BE2C (cell line): ENCODE data around the gene GP1BB.
A peak's percentile ranks its signal among the peaks of the same experiment; 100 is the strongest.

Experiments used
- DNase-seq: peaks from one replicate; pipeline ENCODE4 v3.0.0-alpha.2; 2020
- H3K27me3 ChIP-seq: fragments of 250-450 bp; sonication (Bioruptor Pico); 2 replicates; pipeline ENCODE4 v1.5.1; 2020; ENCODE audit warnings: mild to moderate bottlenecking
- H3K36me3 ChIP-seq: fragments of 250-450 bp; sonication (Bioruptor Pico); 2 replicates; pipeline ENCODE4 v1.5.1; 2020; ENCODE audit warnings: mild to moderate bottlenecking
- H3K4me1 ChIP-seq: fragments of 250-450 bp; sonication (Bioruptor Pico); 2 replicates; pipeline ENCODE4 v1.5.1; 2020
- H3K4me3 ChIP-seq: 2 replicates; pipeline ENCODE4 v1.5.1; 2011; ENCODE audit warnings: low read depth, low read length
- H3K9me3 ChIP-seq: fragments of 250-450 bp; sonication (Bioruptor Pico); 2 replicates; pipeline ENCODE4 v1.5.1; 2020
- TF ChIP-seq, protein P1 (sequence below): IDR thresholded peaks from 2 replicates; pipeline ENCODE4 v1.5.1; 2012; ENCODE audit warnings: mild to moderate bottlenecking, low read depth, low read length

Gene GP1BB

DNA sequence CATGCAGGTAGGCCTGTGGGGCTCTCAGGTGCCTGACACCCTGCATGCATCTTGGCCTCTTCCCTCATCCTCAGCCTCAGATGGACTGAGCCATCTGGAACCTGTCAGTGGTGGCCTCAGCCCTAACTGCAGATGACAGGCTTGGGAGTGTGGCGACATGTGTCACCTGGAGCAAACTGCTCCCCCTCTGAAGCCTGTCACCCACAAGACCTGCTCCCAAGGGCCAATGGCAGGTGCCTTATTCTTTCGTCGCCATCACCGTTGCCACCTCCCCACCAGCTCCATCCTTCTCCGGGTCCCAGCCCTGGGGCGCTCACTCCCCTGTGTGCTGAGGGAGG lies 12.6 kb upstream of the GP1BB start:
- TF ChIP-seq, protein P1, sequence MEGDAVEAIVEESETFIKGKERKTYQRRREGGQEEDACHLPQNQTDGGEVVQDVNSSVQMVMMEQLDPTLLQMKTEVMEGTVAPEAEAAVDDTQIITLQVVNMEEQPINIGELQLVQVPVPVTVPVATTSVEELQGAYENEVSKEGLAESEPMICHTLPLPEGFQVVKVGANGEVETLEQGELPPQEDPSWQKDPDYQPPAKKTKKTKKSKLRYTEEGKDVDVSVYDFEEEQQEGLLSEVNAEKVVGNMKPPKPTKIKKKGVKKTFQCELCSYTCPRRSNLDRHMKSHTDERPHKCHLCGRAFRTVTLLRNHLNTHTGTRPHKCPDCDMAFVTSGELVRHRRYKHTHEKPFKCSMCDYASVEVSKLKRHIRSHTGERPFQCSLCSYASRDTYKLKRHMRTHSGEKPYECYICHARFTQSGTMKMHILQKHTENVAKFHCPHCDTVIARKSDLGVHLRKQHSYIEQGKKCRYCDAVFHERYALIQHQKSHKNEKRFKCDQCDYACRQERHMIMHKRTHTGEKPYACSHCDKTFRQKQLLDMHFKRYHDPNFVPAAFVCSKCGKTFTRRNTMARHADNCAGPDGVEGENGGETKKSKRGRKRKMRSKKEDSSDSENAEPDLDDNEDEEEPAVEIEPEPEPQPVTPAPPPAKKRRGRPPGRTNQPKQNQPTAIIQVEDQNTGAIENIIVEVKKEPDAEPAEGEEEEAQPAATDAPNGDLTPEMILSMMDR = no peak
- peaks cover 13% of the 10 kb centered on the region for H3K4me1 ChIP-seq
- no peaks in the 10 kb centered on the region for H3K9me3 ChIP-seq
- DNase-seq = peak; percentile 10
- H3K4me3 ChIP-seq = no peak overlapping the region
- H3K27me3 ChIP-seq = no peaks in the 10 kb centered on the region
- no peaks in the 10 kb centered on the region for H3K36me3 ChIP-seq

DNA sequence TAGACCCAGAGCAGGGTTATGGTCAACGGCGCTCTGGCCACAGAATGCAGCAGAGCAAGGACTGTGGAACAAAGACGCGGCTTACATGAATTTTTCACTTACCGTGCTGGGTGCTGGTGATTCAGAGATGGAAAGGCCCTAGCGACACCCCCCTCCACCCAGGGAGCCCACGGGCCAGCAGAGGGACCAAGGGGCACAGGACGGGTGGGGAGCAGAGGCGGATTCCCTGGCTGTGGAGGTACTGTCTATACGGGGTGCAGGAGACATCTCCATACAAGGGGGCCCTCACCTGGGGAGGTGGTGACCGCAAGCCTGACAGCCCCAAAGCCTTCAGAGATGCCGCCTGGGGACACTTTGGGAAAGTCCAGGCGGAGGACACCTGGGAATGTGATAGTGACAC lies 10.1 kb upstream of the GP1BB start:
- Histone ChIP-seq H3K27me3 (no peaks in the 10 kb centered on the region), H3K36me3 (no peaks in the 10 kb centered on the region), H3K9me3 (no peaks in the 10 kb centered on the region), H3K4me1 (peaks cover 13% of the 10 kb centered on the region), H3K4me3 (no peak overlapping the region)
- DNase-seq = no peak
- TF ChIP-seq, protein P1 = no peak

DNA sequence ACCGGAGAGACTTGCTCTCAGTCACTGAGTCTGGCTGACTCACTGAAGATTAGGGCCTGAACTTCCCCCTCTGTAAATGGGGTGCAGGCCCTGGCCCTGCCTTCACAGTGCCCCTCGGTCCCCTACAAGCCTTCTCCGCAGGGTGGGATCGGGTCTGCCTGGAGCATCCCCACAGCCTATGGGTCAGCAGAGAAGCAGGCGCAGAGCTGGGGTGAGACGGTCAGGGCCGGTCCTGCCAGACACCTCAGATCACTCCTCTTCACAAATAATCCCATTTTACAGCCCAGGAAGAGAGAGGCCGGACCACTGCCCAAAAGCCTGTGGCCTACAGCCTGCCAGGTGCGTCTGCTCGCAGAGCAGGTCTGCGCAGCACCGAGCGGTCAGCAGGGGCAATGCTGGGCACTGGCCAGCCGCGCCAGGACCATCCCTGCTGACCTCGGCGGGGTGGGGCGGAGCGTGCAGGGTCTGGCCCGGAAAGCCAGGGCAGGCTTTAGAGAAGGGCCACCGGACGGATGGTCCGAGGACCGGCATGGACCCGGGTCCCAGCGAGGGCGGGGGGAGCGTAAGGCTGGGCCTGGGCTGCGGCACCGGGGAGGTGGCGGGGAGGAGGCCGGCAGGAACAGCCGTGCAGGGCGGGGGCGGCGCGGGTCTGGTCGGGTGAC lies 9.6 kb upstream of the GP1BB start:
- H3K4me1 ChIP-seq = peaks cover 13% of the 10 kb centered on the region
- TF ChIP-seq, protein P1 = no peak
- peak overlapping the region; percentile 29; the same call in 1 of the 2 replicates for H3K4me3 ChIP-seq
- H3K9me3 ChIP-seq = no peaks in the 10 kb centered on the region
- no peak for DNase-seq
- H3K36me3 ChIP-seq = no peaks in the 10 kb centered on the region
- no peaks in the 10 kb centered on the region for H3K27me3 ChIP-seq

DNA sequence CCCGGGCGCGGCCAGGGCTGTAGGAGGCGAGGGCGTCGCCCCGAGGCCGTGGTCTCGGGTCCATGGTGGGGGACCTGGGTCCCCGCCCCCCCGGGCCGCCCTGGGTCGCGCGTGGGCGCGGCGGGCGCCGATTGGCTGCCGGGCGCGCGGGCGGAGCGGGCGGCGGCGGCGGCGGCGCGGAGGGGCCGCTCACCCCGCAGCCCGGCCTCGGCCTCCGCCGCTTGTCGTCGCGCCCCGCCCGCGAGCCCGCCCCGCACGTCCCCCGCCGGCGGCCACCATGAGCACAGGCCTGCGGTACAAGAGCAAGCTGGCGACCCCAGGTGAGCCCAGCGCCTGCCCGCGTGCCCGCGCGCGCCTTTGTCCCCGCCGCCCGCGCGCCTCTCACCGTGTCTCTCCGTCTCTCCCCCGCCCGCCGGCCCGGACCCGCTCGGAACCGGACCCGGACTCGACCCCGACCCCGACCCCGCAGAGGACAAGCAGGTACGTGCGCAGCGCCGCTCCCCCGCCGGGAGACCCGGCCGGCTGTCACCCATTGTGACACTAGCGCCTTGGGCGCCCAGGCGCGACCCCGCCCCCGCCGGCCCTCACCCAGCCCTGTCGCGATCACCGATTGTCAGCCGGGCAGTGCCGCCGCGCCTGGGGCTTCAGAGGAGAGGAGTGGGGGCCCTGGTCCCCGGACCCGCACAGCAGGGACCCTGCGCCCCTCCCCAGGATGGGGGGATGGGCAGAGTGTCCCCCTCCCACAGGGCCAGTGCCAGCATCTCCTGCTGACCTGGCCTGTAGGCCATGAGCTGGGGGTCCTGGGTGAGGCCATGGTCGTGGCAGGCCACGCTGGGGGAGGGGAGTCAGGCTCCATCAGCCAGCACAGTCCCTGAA lies 8.8 kb upstream of the GP1BB start, which contains the start of gene SEPTIN5:
Gene SEPTIN5 (plus strand): TSS at position 192 of the 876 bp plus-strand sequence. CDS start 86 bp downstream, at position 278.
- Histone ChIP-seq H3K27me3 (no peaks in the 10 kb centered on the region), H3K36me3 (no peaks in the 10 kb centered on the region), H3K4me3 (peak within 1 kb of the TSS; percentile 58), H3K9me3 (no peaks in the 10 kb centered on the region), H3K4me1 (peaks cover 8% of the 10 kb centered on the region)
- TF ChIP-seq, protein P1 = no peak
- DNase-seq = peak; percentile 63

DNA sequence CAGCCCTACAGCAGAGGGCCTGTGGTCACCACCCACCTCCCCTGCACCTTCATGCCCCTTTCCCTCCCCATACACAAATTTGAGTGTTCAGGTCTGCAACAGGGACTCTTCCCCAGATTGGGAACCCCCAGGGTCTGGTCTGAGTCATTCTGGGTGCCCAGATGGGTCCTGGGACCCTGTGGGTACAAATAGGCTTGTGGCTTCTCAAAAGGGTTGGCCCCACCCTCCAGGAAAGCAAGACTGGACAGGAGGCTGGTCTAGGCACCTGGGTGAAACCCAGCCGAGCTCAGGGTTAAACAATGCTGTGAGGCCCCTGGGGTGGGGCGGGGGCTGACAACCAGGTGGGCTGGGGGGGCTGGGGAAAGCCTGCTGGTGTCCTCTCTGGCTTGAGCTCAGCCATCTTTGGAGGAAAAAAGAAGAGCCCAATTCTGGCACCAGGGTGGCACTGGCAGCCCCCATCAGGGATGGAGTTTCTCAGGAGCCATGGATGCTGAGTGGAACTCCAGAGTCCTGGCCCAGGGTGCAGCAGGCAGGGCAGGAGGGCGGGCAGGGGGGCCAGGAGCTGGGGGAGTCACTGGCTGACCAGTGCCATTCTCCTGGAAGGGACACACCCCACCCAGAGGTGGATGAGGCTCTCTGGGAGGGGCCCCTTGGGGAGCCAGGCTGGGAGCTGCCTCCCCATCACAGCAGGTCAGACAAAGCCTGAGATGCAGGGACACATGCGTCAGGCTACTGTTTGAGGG lies 8.0 kb upstream of the GP1BB start:
- Histone ChIP-seq H3K4me1 (peaks cover 3% of the 10 kb centered on the region; the same call in 1 of the 2 replicates), H3K36me3 (no peaks in the 10 kb centered on the region), H3K4me3 (peak overlapping the region; percentile 58), H3K27me3 (no peaks in the 10 kb centered on the region), H3K9me3 (no peaks in the 10 kb centered on the region)
- DNase-seq = no peak
- TF ChIP-seq, protein P1 = no peak
